ENCODE measurements around the gene PTCRA.

DNA sequence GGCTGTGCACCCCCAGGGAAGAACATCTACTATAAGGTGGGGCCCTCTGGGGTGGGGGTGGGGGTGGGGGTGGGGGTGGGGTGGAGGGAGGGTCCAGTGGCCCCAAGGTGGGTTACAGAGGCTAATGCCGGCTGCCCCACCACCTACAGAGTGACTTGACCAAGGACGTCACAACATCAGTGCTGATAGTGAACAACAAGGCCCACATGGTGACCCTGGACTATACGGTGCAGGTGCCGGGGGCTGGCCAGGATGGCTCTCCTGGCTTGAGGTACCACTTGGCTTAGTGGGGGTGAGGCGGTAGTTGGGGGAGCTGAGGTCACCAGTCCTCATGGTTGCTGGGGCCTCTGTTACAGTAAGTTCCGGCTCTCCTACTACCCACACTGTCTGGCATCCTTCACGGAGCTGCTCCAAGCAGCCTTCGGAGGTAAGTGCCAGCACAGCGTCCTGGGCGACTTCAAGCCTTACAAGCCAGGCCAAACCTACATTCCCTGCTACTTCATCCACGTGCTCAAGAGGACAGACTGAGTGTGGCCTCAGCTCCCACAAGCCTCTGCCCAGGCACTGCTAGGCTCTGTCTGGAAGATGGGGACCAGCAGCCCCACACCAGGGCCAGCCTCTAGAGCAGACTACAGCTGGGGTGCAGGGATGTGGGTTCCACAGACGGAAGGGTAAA, 47.5 kb downstream of the PTCRA start:
- no peak for TF ChIP-seq POLR2A (IDR thresholded peaks at IDR 0.05; ENCODE audit: low read depth, low read length)
- TF ChIP-seq EZH2 (IDR thresholded peaks at IDR 0.05; ENCODE audit: borderline replicate concordance, low read depth, low read length, severe bottlenecking): no peak
- TF ChIP-seq, protein P1, sequence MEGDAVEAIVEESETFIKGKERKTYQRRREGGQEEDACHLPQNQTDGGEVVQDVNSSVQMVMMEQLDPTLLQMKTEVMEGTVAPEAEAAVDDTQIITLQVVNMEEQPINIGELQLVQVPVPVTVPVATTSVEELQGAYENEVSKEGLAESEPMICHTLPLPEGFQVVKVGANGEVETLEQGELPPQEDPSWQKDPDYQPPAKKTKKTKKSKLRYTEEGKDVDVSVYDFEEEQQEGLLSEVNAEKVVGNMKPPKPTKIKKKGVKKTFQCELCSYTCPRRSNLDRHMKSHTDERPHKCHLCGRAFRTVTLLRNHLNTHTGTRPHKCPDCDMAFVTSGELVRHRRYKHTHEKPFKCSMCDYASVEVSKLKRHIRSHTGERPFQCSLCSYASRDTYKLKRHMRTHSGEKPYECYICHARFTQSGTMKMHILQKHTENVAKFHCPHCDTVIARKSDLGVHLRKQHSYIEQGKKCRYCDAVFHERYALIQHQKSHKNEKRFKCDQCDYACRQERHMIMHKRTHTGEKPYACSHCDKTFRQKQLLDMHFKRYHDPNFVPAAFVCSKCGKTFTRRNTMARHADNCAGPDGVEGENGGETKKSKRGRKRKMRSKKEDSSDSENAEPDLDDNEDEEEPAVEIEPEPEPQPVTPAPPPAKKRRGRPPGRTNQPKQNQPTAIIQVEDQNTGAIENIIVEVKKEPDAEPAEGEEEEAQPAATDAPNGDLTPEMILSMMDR (IDR thresholded peaks at IDR 0.05; ENCODE audit: extremely low read depth in 1 of 2, insufficient read depth in 1 of 2, low read depth in 1 of 2, low read length in 2 of 2): no peak
- TF ChIP-seq, protein P2, sequence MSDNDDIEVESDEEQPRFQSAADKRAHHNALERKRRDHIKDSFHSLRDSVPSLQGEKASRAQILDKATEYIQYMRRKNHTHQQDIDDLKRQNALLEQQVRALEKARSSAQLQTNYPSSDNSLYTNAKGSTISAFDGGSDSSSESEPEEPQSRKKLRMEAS (IDR thresholded peaks at IDR 0.05; ENCODE audit: insufficient read depth, insufficient read length): no peak
- TF ChIP-seq POLR2AphosphoS5 (IDR thresholded peaks at IDR 0.05; ENCODE audit: insufficient read depth, low read depth, low read length): no peak
- no peak for TF ChIP-seq FOS (IDR thresholded peaks at IDR 0.05; ENCODE audit: borderline replicate concordance, insufficient read depth, low read length)
- TF ChIP-seq MYC (IDR thresholded peaks at IDR 0.05; ENCODE audit: low read depth, low read length): no peak
- no peak for TF ChIP-seq GATA2 (IDR thresholded peaks at IDR 0.05; ENCODE audit: insufficient read depth, insufficient read length, low read depth, low read length)
- TF ChIP-seq JUN (IDR thresholded peaks at IDR 0.05; ENCODE audit: borderline replicate concordance, insufficient read depth, insufficient read length, low read depth): no peak

Data from endothelial cell of umbilical vein (primary cell).